OCI-LY7 (cell line): ENCODE measurements around the gene TPK1.

Source experiments
- EZH2phosphoT487 ChIP-seq: fragments of 200-600 bp; sonication (generic); IDR thresholded peaks from 2 replicates; pipeline ENCODE4 v1.6.1; 2018; ENCODE audit warnings: low read depth, borderline replicate concordance, mild to moderate bottlenecking, mixed run types, antibody characterized with exemption, low read length, moderate library complexity, mixed read lengths
- TF ChIP-seq, protein P1 (sequence below): fragments of 200-600 bp; sonication (generic); conservative IDR thresholded peaks from 2 replicates; pipeline ENCODE4 v1.5.1; 2014; ENCODE audit warnings: mild to moderate bottlenecking, antibody characterized with exemption, low read length, moderate library complexity, mixed read lengths

DNA sequence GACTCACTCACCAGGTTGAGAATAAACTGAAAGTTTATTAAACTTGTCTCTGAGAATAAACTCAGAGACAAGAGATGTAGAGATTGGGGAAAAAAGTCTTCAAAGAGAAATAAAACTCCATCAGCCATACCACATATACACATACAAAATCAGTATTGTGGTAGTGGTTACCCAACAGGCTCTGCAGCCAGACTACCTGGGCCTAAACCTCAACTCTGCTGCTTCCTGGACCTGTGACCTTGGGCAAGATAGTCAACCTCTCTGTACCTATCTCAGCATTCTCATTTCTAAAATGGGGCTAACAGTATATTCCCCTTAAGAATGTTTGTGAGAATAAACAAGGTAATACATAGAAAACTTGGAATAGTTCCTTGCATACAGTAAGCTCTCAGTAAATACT is 15.3 kb downstream of the TPK1 start:
- TF ChIP-seq, protein P1, sequence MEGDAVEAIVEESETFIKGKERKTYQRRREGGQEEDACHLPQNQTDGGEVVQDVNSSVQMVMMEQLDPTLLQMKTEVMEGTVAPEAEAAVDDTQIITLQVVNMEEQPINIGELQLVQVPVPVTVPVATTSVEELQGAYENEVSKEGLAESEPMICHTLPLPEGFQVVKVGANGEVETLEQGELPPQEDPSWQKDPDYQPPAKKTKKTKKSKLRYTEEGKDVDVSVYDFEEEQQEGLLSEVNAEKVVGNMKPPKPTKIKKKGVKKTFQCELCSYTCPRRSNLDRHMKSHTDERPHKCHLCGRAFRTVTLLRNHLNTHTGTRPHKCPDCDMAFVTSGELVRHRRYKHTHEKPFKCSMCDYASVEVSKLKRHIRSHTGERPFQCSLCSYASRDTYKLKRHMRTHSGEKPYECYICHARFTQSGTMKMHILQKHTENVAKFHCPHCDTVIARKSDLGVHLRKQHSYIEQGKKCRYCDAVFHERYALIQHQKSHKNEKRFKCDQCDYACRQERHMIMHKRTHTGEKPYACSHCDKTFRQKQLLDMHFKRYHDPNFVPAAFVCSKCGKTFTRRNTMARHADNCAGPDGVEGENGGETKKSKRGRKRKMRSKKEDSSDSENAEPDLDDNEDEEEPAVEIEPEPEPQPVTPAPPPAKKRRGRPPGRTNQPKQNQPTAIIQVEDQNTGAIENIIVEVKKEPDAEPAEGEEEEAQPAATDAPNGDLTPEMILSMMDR: no peak
- TF ChIP-seq EZH2phosphoT487: no peak
